Transverse colon (tissue), 4 donors: ENCODE measurements around the gene VPS4A.
"Not testable (repeated sequence)": the region's sequence is repeated elsewhere in the genome, so short reads cannot be mapped to it uniquely, and the experiment has no call there.

ENCODE experiments used
- CTCF ChIP-seq, 5 experiments: fragments of 200-600 bp in 3 of 5; fragments of 450-650 bp in 2 of 5; sonication (generic) in 3 of 5; IDR thresholded peaks; 1 replicate in 2 of 5; 2 replicates in 3 of 5; pipeline ENCODE4 v1.5.1; 2016 to 2017; ENCODE audit warnings: antibody characterized with exemption in 5 of 5, inconsistent platforms in 3 of 5, mild to moderate bottlenecking in 2 of 5, moderate library complexity in 1 of 5
- EP300 ChIP-seq: sonication (generic); formaldehyde crosslinking; IDR thresholded peaks from one replicate; pipeline ENCODE4 v1.6.1; 2017; ENCODE audit warnings: antibody characterized with exemption, low read depth
- POLR2A ChIP-seq: fragments of 450-650 bp; IDR thresholded peaks from one replicate; pipeline ENCODE4 v1.6.1; 2016; ENCODE audit warnings: antibody characterized with exemption, mild to moderate bottlenecking, moderate library complexity
- POLR2AphosphoS5 ChIP-seq, 3 donors: sonication (generic); formaldehyde crosslinking; IDR thresholded peaks; one replicate each; pipeline ENCODE4 v1.6.1; 2016; ENCODE audit warnings: antibody characterized with exemption in 3 of 3

- TF ChIP-seq CTCF (IDR thresholded peaks at IDR 0.05); POLR2A; POLR2AphosphoS5 (IDR thresholded peaks at IDR 0.05); EP300: not testable (repeated sequence)
Measured at GRCh38 chr16:69296771-69297170, 14.4 kb upstream of the VPS4A start.
